Effector CD8-positive, alpha-beta T cell (primary cell): ENCODE measurements around the gene KRTAP1-1.
"Not testable (repeated sequence)": the region's sequence is repeated elsewhere in the genome, so short reads cannot be mapped to it uniquely, and the experiment has no call there.

Experiments used
- DNase-seq: peaks from one replicate; lab custom pipeline; 2025; lab: John Stamatoyannopoulos, UW

The KRTAP1-1 gene

GRCh38 chr17:41055130-41055529 is 13.9 kb upstream of the KRTAP1-1 start, which contains the start of gene KRTAP2-2:
KRTAP2-2 (minus strand) TSS chr17:41055230; CDS start chr17:41055211, 19 bp downstream.
- DNase-seq = not testable (repeated sequence)

GRCh38 chr17:41054556-41054955 is 13.3 kb upstream of the KRTAP1-1 start:
- DNase-seq = not testable (repeated sequence)

DNA sequence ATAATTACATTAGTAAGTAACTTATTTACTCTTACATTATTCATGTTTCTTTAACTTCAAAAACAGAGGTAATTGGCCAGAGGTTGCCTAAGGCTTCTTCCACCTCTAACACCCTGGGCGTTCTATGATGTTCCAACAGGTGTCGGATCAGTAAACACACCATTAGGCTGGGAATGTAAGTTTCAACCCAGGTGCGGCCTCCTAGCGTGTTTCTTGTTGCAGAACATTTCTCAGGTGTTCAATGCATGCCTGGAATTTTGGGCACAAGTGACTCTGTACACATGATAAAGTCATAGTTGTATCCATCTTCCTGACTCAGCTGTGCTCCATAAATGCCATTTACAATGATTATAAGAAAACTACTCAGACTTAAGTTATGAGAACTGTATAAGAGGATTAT is 12.8 kb upstream of the KRTAP1-1 start:
- DNase-seq = no peak

GRCh38 chr17:41052566-41052965 is 11.3 kb upstream of the KRTAP1-1 start:
- no peak for DNase-seq

GRCh38 chr17:41049110-41049509 is 7.9 kb upstream of the KRTAP1-1 start:
- DNase-seq = no peak

GRCh38 chr17:41048441-41048840 is 7.2 kb upstream of the KRTAP1-1 start:
- DNase-seq = no peak

DNA sequence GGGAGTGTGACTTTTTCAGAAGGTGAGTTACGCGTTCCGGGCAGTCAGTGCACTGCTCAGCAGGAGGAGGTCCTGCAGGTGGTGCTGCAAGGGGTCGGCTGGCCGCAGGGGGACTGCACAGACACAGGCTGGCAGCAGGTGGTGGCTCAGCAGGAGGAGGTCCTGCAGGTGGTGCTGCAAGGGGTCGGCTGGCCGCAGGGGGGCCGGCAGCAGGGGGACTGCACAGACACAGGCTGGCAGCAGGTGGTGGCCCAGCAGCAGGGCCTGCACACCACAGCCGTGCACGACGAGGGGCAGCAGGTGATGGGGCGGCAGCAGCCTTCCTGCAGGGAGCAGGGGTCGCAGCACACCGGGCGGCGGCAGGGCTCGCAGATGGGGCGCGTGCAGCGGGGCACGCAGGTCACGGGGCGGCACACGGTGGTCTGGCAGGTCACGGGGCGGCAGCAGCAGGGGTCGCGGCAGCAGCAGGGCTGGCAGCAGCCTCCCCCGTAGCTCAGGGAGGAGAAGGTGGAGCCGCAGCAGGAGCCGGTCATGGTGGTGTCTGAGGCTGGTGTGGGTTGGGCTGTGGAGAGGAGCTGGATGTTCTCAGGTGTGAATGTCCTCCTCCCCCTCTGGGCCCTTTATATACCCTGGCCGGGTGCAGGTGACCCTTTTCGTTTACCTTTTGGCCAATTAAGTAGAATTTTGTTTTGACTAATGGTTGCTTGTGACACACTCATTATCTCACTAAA is 5.7 kb upstream of the KRTAP1-1 start, which contains the start of gene KRTAP2-1:
Gene KRTAP2-1, minus strand, starts transcription at position 582 of the 731 bp plus-strand sequence. Its CDS starts 49 bp downstream, at position 533.
- DNase-seq = not testable (repeated sequence)

DNA sequence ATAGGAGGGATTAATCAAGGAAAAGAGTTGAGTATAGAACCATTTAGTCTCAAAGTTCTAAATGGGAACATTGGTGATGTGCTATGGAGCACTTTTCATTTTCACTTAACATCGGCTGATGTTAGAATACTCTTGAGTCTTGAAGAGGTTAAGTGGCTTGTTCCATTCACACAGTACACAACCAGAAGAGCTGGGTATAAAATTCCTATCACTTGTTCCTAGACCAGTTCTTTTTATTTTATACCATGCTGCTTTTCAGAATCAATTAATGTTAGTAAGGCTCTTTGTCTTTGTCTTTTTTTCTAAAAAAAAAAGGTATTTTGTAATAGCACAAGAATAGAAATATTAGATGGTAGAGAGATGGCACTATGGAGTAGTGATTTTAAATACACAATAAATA is 1.7 kb upstream of the KRTAP1-1 start:
- DNase-seq = no peak

DNA sequence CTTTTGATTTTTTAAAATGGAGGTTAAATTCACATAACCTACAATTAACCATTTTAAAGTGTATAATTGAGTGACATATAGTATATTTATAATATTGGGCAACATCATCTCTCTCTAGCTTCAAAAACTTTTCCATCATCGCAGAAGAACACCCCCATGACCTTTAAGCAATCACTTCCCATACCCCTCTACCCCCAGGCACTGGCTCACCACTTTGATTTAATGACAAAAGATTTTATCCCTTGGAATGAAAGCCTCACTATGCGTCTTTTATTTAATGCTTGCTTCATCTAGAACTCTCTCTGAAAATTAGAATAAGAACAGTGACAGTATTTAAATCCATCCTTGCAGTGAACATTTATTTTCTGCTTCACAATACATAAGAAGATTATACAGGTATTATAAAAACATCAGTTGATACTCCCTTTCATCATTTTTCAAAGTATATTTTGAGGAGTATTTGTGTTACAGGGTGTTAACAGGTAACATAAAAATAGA is 3.3 kb downstream of the KRTAP1-1 start:
- no peak for DNase-seq

- DNase-seq = not testable (repeated sequence)
Observed at GRCh38 chr17:41034346-41034935, 6.8 kb downstream of the KRTAP1-1 start, which contains the start of gene KRTAP1-3. KRTAP1-3 (minus strand) TSS chr17:41034874; CDS start chr17:41034821, 53 bp downstream.

GRCh38 chr17:41029633-41030245 is 11.5 kb downstream of the KRTAP1-1 start, which contains the start of gene KRTAP1-4:
KRTAP1-4 (minus strand) TSS chr17:41030195; CDS start chr17:41030078, 117 bp downstream.
- DNase-seq = no peak

DNA sequence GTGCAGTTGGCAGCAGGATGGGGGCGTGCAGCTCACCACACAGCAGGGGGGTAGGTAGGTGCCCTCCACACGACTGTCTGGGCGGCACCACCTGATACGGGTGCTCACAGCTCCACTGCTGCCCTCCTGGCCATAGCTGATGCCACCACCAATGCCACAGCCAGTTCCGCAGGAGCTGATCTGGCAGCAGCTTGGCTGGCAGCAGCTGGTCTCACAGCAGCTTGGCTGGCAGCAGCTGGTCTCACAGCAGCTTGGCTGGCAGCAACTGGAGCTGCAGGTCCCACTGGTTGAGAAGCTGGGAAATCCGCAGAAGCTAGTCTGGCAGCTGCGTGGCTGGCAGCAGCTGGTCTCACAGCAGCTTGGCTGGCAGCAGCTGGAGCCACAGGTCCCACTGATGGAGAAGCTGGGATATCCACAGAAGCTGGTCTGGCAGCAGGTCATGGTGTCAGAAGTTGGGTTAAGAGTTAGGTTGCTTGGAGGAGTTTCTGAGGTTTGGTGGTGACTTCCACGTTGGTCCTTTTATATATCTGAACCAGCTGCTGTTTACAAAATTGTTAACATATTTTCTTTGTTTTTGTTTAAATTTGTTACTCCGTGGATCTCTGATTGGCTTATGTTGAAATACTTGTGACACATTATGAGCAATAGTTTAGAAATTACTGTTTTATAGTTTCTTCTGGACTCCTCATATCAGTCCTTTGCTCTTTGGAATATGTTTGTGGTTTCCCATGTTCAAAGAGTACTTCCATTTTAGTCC is 14.4 kb downstream of the KRTAP1-1 start, which contains the start of gene KRTAP1-5:
Gene KRTAP1-5, minus strand, starts transcription at position 494 of the 757 bp plus-strand sequence. Its CDS starts 53 bp downstream, at position 441.
- no peak for DNase-seq

DNA sequence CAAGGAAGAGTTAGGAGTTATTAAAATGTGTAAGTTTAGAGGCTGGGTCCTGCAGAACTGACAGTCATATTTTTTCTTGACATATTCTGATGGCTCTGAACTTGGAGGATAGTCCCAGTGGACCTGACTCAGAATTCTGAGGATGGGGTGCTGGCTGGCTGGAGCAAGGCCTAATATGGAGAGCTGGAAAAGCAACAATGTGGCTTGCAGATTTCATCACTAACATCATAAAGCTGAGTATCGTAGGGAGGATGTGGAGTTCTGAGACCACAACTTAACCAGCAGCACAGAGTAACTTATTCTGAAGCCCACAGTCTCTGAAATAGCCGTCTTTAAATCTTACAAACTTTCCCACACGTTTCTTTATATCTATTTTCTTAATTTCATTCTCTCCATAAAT is 16.6 kb downstream of the KRTAP1-1 start:
- DNase-seq = no peak

DNA sequence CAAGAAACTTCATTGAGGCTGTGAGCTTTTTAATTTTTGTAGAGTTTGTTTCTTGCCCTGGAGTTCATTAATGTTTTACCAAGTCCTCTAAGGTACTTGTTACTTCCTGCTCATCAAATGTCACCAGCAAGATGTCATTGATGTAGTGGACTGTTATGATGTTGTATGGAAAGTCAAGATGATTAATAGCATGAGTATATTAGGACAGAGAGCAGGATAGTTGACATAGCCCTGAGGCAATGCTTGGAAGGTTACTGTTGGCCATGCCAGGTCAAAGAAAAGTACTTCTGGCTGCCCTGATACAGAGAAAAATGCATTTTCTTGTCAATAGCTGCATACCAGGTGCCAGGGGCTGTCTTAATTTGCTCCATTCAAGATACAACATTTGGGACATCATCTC is 20.9 kb downstream of the KRTAP1-1 start:
- DNase-seq = no peak

GRCh38 chr17:41019415-41019814 is 21.8 kb downstream of the KRTAP1-1 start:
- no peak for DNase-seq

DNA sequence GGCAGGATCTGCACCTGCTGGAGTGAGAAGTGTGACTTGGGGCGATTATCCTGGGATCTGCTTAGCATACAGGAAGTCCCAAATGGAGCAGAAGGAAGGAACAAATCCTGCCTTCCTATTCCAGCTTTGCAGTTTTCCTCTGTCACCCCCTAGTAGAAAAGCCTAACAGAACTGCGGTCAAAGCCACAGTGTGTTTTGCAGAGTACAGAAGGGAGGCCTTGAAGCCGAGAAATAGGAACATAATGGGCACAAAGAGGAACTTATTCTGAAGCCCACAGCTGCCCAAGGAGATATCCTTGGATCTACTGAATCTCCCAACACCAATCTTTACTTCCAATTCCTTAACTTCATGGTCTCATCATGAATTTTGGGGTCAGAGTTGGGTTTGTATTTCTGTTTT is 22.7 kb downstream of the KRTAP1-1 start:
- DNase-seq = no peak

DNA sequence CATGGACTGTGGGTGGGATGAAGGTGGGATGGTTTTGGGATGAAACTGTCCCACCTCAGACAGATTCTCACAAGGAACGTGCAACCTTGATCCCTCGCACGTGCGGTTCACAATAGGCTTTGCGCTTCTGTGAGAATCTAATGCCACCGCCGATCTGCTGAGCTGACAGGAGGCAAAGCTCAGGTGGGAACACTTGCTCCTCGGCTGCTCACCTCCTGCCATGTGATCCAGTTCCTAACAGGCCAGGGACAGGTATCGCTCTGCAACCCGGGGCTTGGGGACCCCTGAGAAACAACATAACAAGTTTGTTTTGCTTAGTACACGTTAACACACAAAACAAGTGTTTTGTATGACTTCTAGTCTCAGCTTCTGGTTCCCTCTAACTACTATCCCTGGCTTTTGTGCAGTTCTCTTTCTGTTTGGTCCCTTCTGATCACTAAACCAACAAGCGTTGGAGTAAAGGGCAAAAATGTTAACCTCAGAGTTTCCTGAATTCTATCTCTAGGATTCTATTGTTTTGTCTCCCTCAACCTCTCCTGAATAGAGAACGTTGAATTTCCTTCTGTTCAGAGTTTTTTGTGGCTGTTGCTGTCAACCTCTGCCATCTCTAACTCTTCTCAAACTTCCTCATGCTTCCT is 24.6 kb downstream of the KRTAP1-1 start:
- no peak for DNase-seq

DNA sequence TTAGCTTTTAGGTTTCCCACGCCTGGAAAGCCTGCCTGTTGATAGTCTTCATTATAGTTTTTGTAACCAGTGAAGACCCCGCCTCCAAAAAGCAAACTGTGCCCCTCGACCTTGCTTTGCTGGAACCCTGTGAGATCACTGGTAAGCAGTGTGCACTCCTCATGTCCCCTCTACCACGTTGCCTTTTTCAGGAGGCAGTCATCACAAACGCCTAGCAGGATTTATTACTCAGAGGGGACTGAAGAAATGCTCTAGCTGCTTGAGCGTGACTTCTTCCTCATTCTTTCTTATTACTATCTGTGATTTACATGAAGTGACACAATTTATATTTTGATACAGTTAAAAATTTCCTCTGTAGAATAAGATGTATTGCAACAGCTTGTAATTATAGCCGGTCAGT is 25.8 kb downstream of the KRTAP1-1 start:
- DNase-seq = no peak

GRCh38 chr17:41013606-41014005 is 27.6 kb downstream of the KRTAP1-1 start:
- no peak for DNase-seq

- DNase-seq = no peak
Observed at GRCh38 chr17:41013181-41013580, 28.1 kb downstream of the KRTAP1-1 start.
